ENCODE results near the gene OLFM4.

GRCh38 chr13:53050151-53050550 is 21.5 kb downstream of the OLFM4 start:
- TF ChIP-seq ELF4 (IDR thresholded peaks at IDR 0.05) (no peak), SUZ12 (IDR thresholded peaks at IDR 0.05) (no peak), SP1 (IDR thresholded peaks at IDR 0.05) (no peak), FOXK2 (IDR thresholded peaks at IDR 0.05) (no peak), TARDBP (IDR thresholded peaks at IDR 0.05) (no peak), FOXM1 (IDR thresholded peaks at IDR 0.05; ENCODE audit: borderline replicate concordance) (no peak)

Measured in HEK293T (cell line).